KMS-11 (cell line): ENCODE data around the gene ULK4.

Experiments used
- H2AFZ ChIP-seq: fragments of 200-600 bp; sonication (generic); 2 replicates; pipeline ENCODE4 v1.6.1; 2016; ENCODE audit warnings: antibody characterized with exemption, mixed run types, low read depth
- H3K27ac ChIP-seq: fragments of 200-600 bp; sonication (generic); 2 replicates; pipeline ENCODE4 v1.6.1; 2016; ENCODE audit warnings: mild to moderate bottlenecking, mixed run types
- H3K27me3 ChIP-seq: fragments of 200-600 bp; sonication (generic); 2 replicates; pipeline ENCODE4 v1.6.1; 2017; ENCODE audit warnings: mild to moderate bottlenecking, low read depth, mixed run types, moderate library complexity; ENCODE audit not compliant: insufficient read depth
- H3K36me3 ChIP-seq: fragments of 200-600 bp; sonication (generic); 2 replicates; pipeline ENCODE4 v1.6.1; 2017; ENCODE audit warnings: mild to moderate bottlenecking, mixed run types; ENCODE audit not compliant: insufficient read depth
- H3K4me1 ChIP-seq: fragments of 200-600 bp; sonication (generic); 2 replicates; pipeline ENCODE4 v1.6.1; 2016; ENCODE audit warnings: mild to moderate bottlenecking, low read depth, mixed run types; ENCODE audit not compliant: poor library complexity, severe bottlenecking
- H3K4me2 ChIP-seq: fragments of 200-600 bp; sonication (generic); 2 replicates; pipeline ENCODE4 v1.7.0; 2016; ENCODE audit warnings: mild to moderate bottlenecking, mixed run types
- H3K4me3 ChIP-seq: fragments of 200-600 bp; sonication (generic); IDR thresholded peaks from 2 replicates; pipeline ENCODE4 v1.6.1; 2017; ENCODE audit warnings: low read depth, low read length, mixed read lengths; ENCODE audit not compliant: insufficient read depth
- H3K79me2 ChIP-seq: fragments of 200-600 bp; sonication (generic); 2 replicates; pipeline ENCODE4 v1.6.1; 2016; ENCODE audit warnings: low read depth, mixed run types; ENCODE audit not compliant: insufficient read depth
- H3K9ac ChIP-seq: fragments of 200-600 bp; sonication (generic); 2 replicates; pipeline ENCODE4 v1.6.1; 2016; ENCODE audit warnings: mild to moderate bottlenecking, mixed run types
- H4K20me1 ChIP-seq: fragments of 200-600 bp; sonication (generic); 2 replicates; pipeline ENCODE4 v1.6.1; 2016; ENCODE audit warnings: mild to moderate bottlenecking, mixed run types; ENCODE audit not compliant: insufficient read depth
- TF ChIP-seq, protein P1 (sequence below): fragments of 200-600 bp; sonication (generic); conservative IDR thresholded peaks from 2 replicates; pipeline ENCODE4 v1.6.1; 2017; ENCODE audit warnings: low read depth, mild to moderate bottlenecking, antibody characterized with exemption, low read length, moderate library complexity, mixed read lengths

Gene ULK4

DNA sequence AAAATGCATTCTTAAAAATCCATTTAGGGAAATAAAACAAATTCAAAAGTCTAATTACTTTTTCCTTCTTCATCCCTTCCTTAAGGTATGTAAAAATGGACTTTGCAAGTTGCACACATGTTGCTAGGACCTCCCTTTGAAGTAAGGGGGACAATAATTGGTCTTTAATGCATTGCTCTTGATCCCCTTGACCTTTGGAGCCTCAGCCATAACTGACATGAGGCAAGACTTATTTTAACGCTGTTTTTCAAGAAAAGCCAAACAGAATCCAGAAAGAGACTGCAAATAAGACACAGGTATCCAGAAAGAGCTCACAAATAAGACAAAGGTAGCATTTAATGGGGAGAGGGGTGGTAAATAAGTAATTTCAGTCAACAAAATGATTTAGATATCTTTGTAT is 301.4 kb downstream of the ULK4 start:
- Histone ChIP-seq H3K27me3 (no peaks in the 10 kb centered on the region), H3K4me1 (no peaks in the 10 kb centered on the region), H2AFZ (no peak overlapping the region), H3K36me3 (no peaks in the 10 kb centered on the region), H3K4me2 (no peak overlapping the region), H3K79me2 (no peaks in the 10 kb centered on the region), H4K20me1 (no peaks in the 10 kb centered on the region), H3K27ac (no peak overlapping the region), H3K4me3 (no peak overlapping the region), H3K9ac (no peak overlapping the region)
- TF ChIP-seq, protein P1, sequence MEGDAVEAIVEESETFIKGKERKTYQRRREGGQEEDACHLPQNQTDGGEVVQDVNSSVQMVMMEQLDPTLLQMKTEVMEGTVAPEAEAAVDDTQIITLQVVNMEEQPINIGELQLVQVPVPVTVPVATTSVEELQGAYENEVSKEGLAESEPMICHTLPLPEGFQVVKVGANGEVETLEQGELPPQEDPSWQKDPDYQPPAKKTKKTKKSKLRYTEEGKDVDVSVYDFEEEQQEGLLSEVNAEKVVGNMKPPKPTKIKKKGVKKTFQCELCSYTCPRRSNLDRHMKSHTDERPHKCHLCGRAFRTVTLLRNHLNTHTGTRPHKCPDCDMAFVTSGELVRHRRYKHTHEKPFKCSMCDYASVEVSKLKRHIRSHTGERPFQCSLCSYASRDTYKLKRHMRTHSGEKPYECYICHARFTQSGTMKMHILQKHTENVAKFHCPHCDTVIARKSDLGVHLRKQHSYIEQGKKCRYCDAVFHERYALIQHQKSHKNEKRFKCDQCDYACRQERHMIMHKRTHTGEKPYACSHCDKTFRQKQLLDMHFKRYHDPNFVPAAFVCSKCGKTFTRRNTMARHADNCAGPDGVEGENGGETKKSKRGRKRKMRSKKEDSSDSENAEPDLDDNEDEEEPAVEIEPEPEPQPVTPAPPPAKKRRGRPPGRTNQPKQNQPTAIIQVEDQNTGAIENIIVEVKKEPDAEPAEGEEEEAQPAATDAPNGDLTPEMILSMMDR = no peak

DNA sequence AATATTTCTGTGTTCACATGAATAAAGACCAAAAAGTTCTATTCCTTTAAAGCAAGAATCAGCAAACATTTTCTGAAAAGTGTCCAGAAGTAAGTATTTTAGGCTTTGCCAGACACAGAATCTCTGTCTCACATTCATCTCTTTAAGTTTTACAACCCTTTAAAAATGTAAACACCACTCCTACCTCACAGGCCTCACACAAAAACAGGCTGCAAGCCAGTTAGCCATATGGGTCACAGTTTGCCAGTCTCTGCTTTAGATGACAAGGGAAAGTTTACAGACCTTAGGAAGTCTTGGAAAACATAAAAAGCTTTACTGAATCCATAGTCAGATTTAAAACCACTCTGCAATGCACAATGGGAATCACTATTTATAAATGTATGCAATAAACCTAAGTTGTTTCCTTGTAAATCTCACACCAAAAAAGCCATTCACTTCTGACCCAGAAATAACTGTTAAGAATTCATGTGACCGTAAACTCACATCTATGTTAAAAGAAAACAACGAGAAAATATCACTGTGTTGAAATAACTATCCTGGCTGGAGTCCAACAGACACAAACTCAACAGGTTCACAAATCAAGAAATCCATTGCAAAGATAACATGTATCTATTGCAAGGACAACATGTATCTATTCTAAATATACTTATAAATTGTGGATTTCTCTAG is 308.2 kb downstream of the ULK4 start:
- Histone ChIP-seq H3K9ac (no peak overlapping the region), H2AFZ (no peak overlapping the region), H4K20me1 (no peaks in the 10 kb centered on the region), H3K27me3 (no peaks in the 10 kb centered on the region), H3K36me3 (no peaks in the 10 kb centered on the region), H3K4me3 (no peak overlapping the region), H3K79me2 (no peaks in the 10 kb centered on the region), H3K4me2 (no peak overlapping the region), H3K4me1 (no peaks in the 10 kb centered on the region), H3K27ac (no peak overlapping the region)
- TF ChIP-seq, protein P1 = no peak

DNA sequence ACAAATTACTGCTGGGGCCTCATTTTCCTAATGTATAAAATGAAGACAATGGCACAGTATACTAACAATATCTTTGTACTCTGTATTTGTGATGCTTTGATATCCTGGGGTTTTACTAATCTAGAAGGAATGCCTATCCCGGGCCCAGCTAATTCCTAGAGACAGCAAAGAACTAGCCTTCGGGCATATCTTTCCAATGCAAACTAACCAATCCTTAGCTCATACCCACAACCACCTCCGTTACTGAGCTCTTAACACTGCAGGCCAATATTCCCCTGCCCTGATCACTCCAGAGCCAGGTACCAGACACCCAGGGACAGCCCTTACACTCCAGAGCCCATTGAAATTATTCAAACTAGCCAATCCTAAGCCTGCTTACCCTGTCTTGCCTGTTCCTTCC is 309.0 kb downstream of the ULK4 start:
- no peaks in the 10 kb centered on the region for H3K79me2 ChIP-seq
- H2AFZ ChIP-seq = no peak overlapping the region
- no peaks in the 10 kb centered on the region for H3K27me3 ChIP-seq
- no peak overlapping the region for H3K4me2 ChIP-seq
- no peak overlapping the region for H3K27ac ChIP-seq
- no peak overlapping the region for H3K9ac ChIP-seq
- H3K4me3 ChIP-seq = no peak overlapping the region
- H4K20me1 ChIP-seq = no peaks in the 10 kb centered on the region
- no peaks in the 10 kb centered on the region for H3K36me3 ChIP-seq
- no peaks in the 10 kb centered on the region for H3K4me1 ChIP-seq
- TF ChIP-seq, protein P1 = no peak

DNA sequence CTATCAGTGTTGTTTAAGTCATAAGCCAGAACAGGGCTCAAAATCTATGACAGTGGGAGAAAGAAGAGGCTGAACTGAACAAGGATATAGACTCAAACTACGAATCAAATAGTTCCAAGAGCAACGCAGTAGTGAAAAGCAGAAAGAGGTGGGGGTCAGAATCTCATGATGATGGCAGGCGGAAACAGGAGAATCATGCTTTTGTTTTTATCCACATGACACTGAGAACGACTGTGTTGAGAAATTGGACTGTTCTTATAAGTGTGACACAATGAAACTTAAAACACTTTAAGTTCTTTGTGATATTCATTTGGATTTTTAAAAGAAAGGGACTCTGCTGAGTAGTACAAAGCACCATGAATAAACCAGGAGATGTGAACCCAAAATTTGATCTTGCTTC is 309.4 kb downstream of the ULK4 start:
- Histone ChIP-seq H3K27ac (no peak overlapping the region), H3K4me2 (no peak overlapping the region), H3K36me3 (no peaks in the 10 kb centered on the region), H2AFZ (no peak overlapping the region), H4K20me1 (no peaks in the 10 kb centered on the region), H3K79me2 (no peaks in the 10 kb centered on the region), H3K27me3 (no peaks in the 10 kb centered on the region), H3K4me3 (no peak overlapping the region), H3K4me1 (no peaks in the 10 kb centered on the region), H3K9ac (no peak overlapping the region)
- TF ChIP-seq, protein P1 = no peak
